Motor neuron (in vitro differentiated cells): ENCODE data around the gene TMIE. TPM values are rescaled to one million over a fixed set of nuclear protein-coding genes. Genes with fewer than 3 reads are reported as not detected.
A peak's percentile ranks its signal among the peaks of the same experiment; 100 is the strongest.

Source experiments
- ATAC-seq, 8 experiments: fragments of 200-7000 bp; cut with Tn5 transposase; replicated peaks in 6 of 8; 2 replicates each; pipeline ENCODE4 v1.8.0; 2021; ENCODE audit warnings: mild to moderate bottlenecking in 8 of 8, moderate library complexity in 8 of 8
- H3K27ac ChIP-seq, 2 donors: fragments of 250-450 bp; sonication (Bioruptor Pico); 2 replicates each; pipeline ENCODE4 v1.9.0; 2021; ENCODE audit warnings: antibody characterized with exemption in 2 of 2, mild to moderate bottlenecking in 2 of 2, moderate library complexity in 1 of 2
- H3K4me1 ChIP-seq, 2 donors: fragments of 250-450 bp; sonication (Bioruptor Pico); replicated peaks in 1 of 2; 2 replicates each; pipeline ENCODE4 v1.6.1; 2021; ENCODE audit warnings: antibody characterized with exemption in 2 of 2, mild to moderate bottlenecking in 2 of 2, moderate library complexity in 1 of 2
- H3K4me3 ChIP-seq, 5 donors: fragments of 250-450 bp; sonication (Bioruptor Pico); 2 replicates each; pipeline ENCODE4 v1.9.0; 2021; ENCODE audit warnings: antibody characterized with exemption in 5 of 5, mild to moderate bottlenecking in 5 of 5, moderate library complexity in 4 of 5
- WGBS, 10 experiments: fragments of 450-650 bp; shearing (Covaris generic); methylation state at CpG; one replicate each; pipeline ENCODE4 v1.0.0; 2022; 5-methylcytosine and 5-hydroxymethylcytosine counted together
- in situ Hi-C, 9 experiments: fragments of 400-800 bp; cut with MboI; loops; one replicate each; pipeline ENCODE4 v1.15.0; 2021; ENCODE audit warnings: low sequenced_read_pairs in 9 of 9, low pct_unique_long_range_greater_than_20kb in 2 of 9; ENCODE audit not compliant: unreplicated experiment in 9 of 9
- total RNA-seq, 8 experiments: library from RNA; unstranded; fragments of 300-600 nt; gene quantifications; 2 replicates each; pipeline versions ENCODE4 v1.2.3 to v1.2.4, GENCODE V29; 2022

TMIE gene
- total RNA-seq, 8 experiments from 2014 or later = 0.25 to 2.6 (median 0.82) TPM; not detected in 2

- peaks cover 42 to 50% of the 10 kb centered on the region in 2 donors for H3K4me1 ChIP-seq
- 0 to 100% (median 81%) methylated on average over 2 to 13 of the region's 23 CpGs for WGBS, 10 experiments
- in situ Hi-C loops = no loop called here
- ATAC-seq = peak in 1 of 8 experiments; percentile 1
- no peak overlapping the region for H3K4me3 ChIP-seq
- H3K27ac ChIP-seq = no peak overlapping the region
Observed at GRCh38 chr3:46664971-46665762, 36.0 kb upstream of the TMIE start.

- ATAC-seq = peak in 1 of 8 experiments; percentile 2
- peaks cover 35 to 43% of the 10 kb centered on the region in 2 donors for H3K4me1 ChIP-seq
- in situ Hi-C loops = no loop called here
- WGBS, 10 experiments = 29 to 100% (median 78%) methylated on average over 1 to 4 of the region's 9 CpGs; no CpG with 5 or more reads in 4 of the 10 experiments
- H3K27ac ChIP-seq = no peak overlapping the region
- H3K4me3 ChIP-seq = no peak overlapping the region
Observed at GRCh38 chr3:46665763-46666452, 35.3 kb upstream of the TMIE start.

GRCh38 chr3:46666453-46666845, 34.7 kb upstream of the TMIE start:
- in situ Hi-C loops = no loop called here
- peaks cover 29 to 37% of the 10 kb centered on the region in 2 donors for H3K4me1 ChIP-seq
- ATAC-seq = no peak
- 60 to 100% (median 96%) methylated on average over 1 to 6 of the region's 7 CpGs; no CpG with 5 or more reads in 4 of the 10 experiments for WGBS, 10 experiments
- H3K4me3 ChIP-seq = no peak overlapping the region
- no peak overlapping the region for H3K27ac ChIP-seq

GRCh38 chr3:46667061-46667621, 34.1 kb upstream of the TMIE start:
- Histone ChIP-seq H3K4me3 (no peak overlapping the region), H3K4me1 (peaks cover 24 to 30% of the 10 kb centered on the region in 2 donors), H3K27ac (no peak overlapping the region)
- in situ Hi-C loops = no loop called here
- WGBS, 10 experiments = 10 to 100% (median 41%) methylated on average over 1 to 3 of the region's 8 CpGs; no CpG with 5 or more reads in 6 of the 10 experiments
- no peak for ATAC-seq

- Histone ChIP-seq H3K27ac (no peak overlapping the region), H3K4me1 (peaks cover 19 to 25% of the 10 kb centered on the region in 2 donors), H3K4me3 (no peak overlapping the region)
- in situ Hi-C loops = no loop called here
- 56 to 95% (median 76%) methylated on average over 1 to 4 of the region's 9 CpGs; no CpG with 5 or more reads in 6 of the 10 experiments for WGBS, 10 experiments
- no peak for ATAC-seq
Observed at GRCh38 chr3:46667657-46668056, 33.5 kb upstream of the TMIE start.

- H3K4me3 ChIP-seq = no peak overlapping the region
- WGBS, 10 experiments = 63 to 80% methylated on average over 1 to 2 of the region's 8 CpGs; no CpG with 5 or more reads in 8 of the 10 experiments
- no peak overlapping the region for H3K27ac ChIP-seq
- peaks cover 15 to 21% of the 10 kb centered on the region in 2 donors for H3K4me1 ChIP-seq
- no peak for ATAC-seq
- in situ Hi-C loops = no loop called here
Observed at GRCh38 chr3:46668116-46668515, 33.1 kb upstream of the TMIE start.

- WGBS, 10 experiments = 67 to 100% (median 78%) methylated on average over 1 to 2 of the region's 2 CpGs; no CpG with 5 or more reads in 4 of the 10 experiments
- ATAC-seq = peak in 2 of 8 experiments; percentile 36 to 41
- no peak overlapping the region for H3K4me3 ChIP-seq
- H3K4me1 ChIP-seq = peaks cover 10 to 16% of the 10 kb centered on the region in 2 donors
- H3K27ac ChIP-seq = no peak overlapping the region
- in situ Hi-C loops = no loop called here
Observed at GRCh38 chr3:46668591-46668990, 32.6 kb upstream of the TMIE start.

GRCh38 chr3:46669191-46669999, 31.8 kb upstream of the TMIE start:
- Histone ChIP-seq H3K27ac (no peak overlapping the region), H3K4me1 (peaks cover 3 to 8% of the 10 kb centered on the region in 2 donors), H3K4me3 (no peak overlapping the region)
- ATAC-seq = peak in 1 of 8 experiments; percentile 28
- WGBS, 10 experiments = 0 to 85% (median 40%) methylated on average over 1 to 5 of the region's 9 CpGs; no CpG with 5 or more reads in 3 of the 10 experiments
- in situ Hi-C loops = no loop called here

- 0 to 100% (median 64%) methylated on average over 1 to 4 of the region's 17 CpGs; no CpG with 5 or more reads in 5 of the 10 experiments for WGBS, 10 experiments
- ATAC-seq = no peak
- Histone ChIP-seq H3K27ac (no peak overlapping the region), H3K4me1 (peaks cover 0 to 6% of the 10 kb centered on the region in 2 donors), H3K4me3 (no peak overlapping the region)
- in situ Hi-C loops = no loop called here
Observed at GRCh38 chr3:46670000-46670890, 30.9 kb upstream of the TMIE start.

- peaks cover 0 to 9% of the 10 kb centered on the region in 2 donors for H3K4me1 ChIP-seq
- in situ Hi-C loops = no loop called here
- ATAC-seq = peak in 1 of 8 experiments; percentile 16
- 60 to 100% (median 92%) methylated on average over 1 to 2 of the region's 4 CpGs; no CpG with 5 or more reads in 5 of the 10 experiments for WGBS, 10 experiments
- no peak overlapping the region for H3K27ac ChIP-seq
- H3K4me3 ChIP-seq = no peak overlapping the region
Observed at GRCh38 chr3:46670891-46671427, 30.2 kb upstream of the TMIE start.

GRCh38 chr3:46671541-46672348, 29.4 kb upstream of the TMIE start:
- WGBS, 10 experiments = 48 to 93% (median 83%) methylated on average over 2 to 8 of the region's 25 CpGs; no CpG with 5 or more reads in 6 of the 10 experiments
- Histone ChIP-seq H3K4me1 (peaks cover 0 to 11% of the 10 kb centered on the region in 2 donors), H3K27ac (no peak overlapping the region), H3K4me3 (no peak overlapping the region)
- in situ Hi-C loops = no loop called here
- no peak for ATAC-seq
